Stimulated activated CD8-positive, alpha-beta memory T cell treated with anti-CD3 and anti-CD28 coated beads, Interleukin-15, amount 100 ng/mL, for 1 hour (primary cell): Measurements from ENCODE around the gene CLCN1.
A peak's percentile ranks its signal among the peaks of the same experiment; 100 is the strongest.
"Not testable (repeated sequence)": the region's sequence is repeated elsewhere in the genome, so short reads cannot be mapped to it uniquely, and the experiment has no call there.

Experiments
- DNase-seq: peaks from one replicate; pipeline ENCODE4 v3.0.0-alpha.2; 2020; ENCODE audit warnings: low read depth

CLCN1 gene

DNA sequence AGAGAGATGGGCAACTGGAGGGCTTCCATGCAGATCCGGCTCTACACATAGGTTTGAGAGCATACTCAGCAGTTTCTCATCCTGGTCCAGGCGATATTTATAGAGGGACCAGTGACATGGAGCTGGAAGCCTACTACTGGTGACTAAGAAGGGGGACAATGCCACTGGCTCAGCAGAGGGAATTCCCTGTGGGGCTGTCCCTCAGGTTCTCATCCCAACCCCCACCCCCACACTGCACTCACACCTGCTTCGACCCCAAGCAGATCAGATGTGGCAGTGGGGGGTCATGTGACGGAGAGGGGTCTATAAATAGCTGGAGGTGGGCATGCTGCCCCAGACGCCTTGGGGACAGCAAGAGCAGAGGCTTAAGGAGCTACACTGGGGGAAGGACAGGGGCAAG lies at the start of gene CLCN1:
CLCN1 (plus strand) TSS at position 336 of the 400 bp plus-strand sequence. CDS start 102 bp downstream, outside the sequence.
- DNase-seq: no peak

DNA sequence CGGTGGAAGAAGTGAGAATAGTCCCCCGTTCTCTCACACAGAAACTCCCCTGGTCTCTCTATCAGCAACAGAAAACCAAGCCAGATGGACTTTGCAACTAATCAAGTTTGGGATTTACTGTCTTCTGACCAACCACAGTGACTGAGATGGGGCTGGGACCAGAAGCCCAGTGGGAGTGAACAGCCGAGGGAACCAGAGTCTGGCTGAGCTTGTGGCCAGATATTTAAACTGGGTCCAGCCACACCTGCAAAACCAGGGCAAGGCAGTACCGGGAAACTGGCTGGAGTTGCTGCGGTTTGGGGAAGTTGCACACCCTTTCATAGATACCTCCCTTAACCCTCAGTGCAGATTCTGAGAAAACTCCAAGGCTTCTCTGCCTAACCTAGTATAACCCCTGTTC lies 46.7 kb upstream of the CLCN1 start:
- no peak for DNase-seq

GRCh38 chr7:143271240-143271639 lies 44.7 kb upstream of the CLCN1 start:
- no peak for DNase-seq

- DNase-seq: no peak
Observed at GRCh38 chr7:143272871-143273270, 43.0 kb upstream of the CLCN1 start.

DNA sequence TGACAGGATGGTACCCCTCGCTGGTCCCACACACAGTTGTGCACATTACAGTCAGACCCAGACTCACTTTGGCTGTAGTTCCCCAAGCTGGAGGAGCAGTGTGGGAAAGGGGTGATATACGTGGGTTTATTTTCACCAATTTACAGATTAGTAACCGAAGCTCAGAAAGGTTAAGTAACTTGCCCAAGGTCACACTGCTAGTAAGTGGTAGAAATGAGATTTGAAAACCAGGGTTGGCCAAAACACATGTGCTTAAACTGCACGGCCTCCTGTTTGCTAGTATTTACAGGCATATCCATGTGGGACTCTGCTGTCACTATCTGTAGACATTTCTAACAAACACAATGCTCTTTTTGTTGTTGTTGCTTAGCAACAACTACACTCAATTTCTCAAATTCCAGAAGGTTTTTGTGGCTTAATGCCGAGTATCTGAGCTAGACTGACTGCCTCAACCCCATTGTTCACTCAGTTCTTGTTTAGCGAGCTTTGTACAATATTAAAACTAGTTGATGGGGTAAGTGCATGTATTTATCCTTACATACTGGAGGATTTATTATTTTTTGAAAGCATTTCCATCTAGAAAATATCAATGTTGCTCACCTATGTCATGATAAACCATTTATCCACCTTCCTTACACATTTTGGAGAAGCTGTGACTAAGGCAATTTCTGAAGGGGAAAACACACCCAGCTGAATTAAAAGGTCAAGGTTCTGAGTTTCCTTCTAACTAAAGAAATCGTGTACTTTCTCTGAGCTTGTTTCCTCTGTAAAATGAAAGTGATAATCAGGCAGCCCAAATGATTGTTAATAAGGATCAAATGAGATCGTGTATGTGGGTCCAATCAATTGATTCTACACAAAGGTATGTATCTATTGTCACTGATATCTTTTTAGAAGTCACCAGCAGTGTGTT lies 36.5 kb upstream of the CLCN1 start:
- DNase-seq: no peak

DNA sequence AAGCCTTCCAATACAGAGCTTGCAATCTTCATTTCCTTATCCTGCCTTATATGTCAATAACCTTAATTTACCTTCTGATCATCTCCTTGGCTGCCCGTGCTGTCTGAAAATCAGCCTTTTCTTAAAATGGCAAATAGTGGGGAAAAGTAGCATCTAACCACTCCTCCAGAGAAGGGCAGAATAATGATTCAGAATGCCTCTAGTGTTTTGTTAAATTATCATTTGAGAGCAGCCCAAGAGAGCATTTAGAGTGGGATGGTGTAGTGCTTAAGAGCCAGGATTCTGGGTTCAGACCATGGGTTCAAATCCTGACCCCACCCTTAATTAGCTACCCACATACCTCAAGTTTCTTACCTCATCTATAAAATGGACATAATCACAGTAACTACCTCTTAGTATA lies 35.8 kb upstream of the CLCN1 start:
- no peak for DNase-seq

DNA sequence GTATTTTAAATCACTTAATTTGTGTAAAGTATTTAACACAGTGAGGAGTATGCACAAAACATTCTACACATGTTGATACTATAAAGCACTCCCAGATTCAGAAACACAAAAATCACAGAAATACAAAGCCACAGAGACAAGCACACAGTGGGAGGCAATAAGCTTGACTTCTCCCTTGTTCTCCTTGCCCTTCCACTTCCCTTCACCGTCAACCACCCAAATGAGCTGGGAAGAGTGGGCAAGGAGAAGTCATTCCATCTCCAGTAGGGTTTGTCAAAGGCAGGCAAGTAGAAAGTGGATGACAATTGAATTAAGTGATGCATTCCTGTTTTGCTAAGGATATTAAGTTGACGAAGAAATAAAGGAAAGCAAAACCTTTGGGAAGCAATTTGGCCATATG lies 35.3 kb upstream of the CLCN1 start:
- no peak for DNase-seq

GRCh38 chr7:143281529-143281928 lies 34.4 kb upstream of the CLCN1 start:
- DNase-seq: no peak

- DNase-seq: no peak
Observed at GRCh38 chr7:143282124-143282523, 33.8 kb upstream of the CLCN1 start.

DNA sequence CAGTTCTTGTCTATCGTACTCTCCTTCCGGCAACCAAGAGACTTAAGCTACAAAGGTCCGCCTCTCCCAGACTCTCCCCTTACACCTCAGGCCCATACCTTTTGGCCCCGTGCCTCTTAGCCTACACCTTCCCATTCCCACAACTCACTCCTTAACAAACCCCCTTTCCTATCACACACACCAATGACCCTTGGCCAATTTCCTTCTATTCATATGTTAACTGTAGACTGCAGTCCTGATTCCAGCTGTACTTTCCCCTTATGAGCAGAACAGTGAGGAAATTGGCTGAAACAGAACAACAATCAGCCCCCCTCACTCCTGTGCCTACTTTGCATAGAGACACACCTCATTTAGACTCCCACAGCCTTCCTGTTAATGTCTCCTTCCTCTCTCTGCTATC lies 32.5 kb upstream of the CLCN1 start:
- no peak for DNase-seq

DNA sequence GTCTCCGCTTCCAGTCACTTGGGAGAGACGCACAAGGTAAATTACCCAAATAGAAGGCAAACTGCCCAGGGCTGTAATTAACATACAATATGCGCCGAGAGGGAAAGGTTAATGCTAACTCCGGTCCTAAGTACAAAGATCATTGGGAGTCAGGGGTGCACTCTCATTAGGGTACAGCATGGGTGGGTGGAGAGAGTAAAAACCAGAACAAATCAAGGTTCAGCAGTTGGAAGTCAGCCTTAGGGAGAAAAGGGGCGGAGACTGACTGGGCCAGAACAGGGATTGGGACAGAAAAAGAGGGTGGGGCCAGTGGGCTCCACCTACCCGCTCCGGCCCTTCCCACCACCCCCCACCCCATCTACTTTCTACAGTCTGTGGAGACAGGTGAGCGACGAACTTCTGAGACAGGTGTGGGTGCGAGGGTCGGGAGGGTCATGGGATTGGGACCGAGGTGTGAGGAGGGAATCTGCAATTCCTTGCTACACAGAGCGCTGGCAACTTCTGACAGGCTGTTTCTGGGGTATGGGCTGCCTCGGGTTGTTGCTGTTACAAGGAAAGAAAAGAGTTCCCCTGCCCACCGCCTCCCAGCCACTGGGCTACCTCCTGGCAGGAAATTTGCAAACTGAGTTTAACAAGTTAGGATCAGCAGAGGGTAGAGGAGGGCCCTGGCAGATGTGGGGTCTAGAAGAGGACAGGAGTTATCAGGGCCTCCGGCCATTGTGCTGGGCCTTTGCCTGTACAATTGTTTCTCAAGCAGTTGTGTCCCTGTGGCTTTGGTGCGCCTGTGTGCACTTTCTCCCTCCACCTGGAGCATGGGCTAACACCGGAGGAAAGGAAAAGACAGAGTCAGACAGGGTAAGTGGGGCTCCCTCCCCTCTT lies 31.1 kb upstream of the CLCN1 start, which contains the start of gene TMEM139:
TMEM139 (plus strand) TSS at position 368 of the 879 bp plus-strand sequence. CDS start 1,000 bp downstream, outside the sequence.
- DNase-seq: no peak

DNA sequence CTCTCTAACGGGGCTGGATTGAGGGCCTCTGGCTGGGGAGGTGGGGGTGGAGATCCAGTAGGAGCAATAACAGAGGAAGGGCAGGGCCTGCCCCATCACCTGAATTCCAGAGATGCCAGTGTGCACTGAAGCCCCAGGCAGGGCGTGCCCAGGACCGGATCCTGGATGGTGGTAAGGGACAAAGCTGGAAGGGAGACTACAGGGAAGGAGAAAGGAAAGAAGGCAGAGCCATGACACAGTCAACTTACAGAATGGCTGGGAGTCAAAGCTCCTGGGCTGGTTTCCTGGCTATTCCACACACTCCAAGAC lies 30.5 kb upstream of the CLCN1 start:
- DNase-seq: no peak

DNA sequence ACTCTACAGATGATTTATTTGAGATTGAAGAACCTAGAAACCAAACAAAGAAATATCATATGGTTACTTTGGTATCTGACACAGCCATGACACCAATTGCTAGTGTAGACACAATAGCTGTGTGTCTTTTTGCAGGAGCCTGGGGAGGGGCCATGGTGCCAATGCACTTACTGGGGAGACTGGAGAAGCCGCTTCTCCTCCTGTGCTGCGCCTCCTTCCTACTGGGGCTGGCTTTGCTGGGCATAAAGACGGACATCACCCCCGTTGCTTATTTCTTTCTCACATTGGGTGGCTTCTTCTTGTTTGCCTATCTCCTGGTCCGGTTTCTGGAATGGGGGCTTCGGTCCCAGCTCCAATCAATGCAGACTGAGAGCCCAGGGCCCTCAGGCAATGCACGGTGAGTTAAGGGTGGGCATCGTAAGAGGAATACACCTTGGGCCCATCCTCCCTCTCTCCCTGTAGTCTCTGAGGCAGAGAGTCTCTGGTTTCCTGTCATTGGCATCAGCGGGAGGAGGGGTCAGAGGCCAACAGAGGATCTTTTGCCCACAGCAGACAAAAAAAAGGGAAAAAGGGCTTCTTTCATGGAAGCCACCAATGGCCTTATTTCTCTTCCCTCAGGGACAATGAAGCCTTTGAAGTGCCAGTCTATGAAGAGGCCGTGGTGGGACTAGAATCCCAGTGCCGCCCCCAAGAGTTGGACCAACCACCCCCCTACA lies 29.9 kb upstream of the CLCN1 start:
- DNase-seq: no peak

- DNase-seq: no peak
Observed at GRCh38 chr7:143286522-143286890, 29.4 kb upstream of the CLCN1 start.

GRCh38 chr7:143287339-143287934 lies 28.5 kb upstream of the CLCN1 start:
- no peak for DNase-seq

GRCh38 chr7:143287935-143288826 lies 27.7 kb upstream of the CLCN1 start, which contains the start of gene CASP2:
TSS of gene CASP2 (plus strand) at chr7:143288351. CDS start at chr7:143288456, 105 bp downstream.
- peak; percentile 96 for DNase-seq

GRCh38 chr7:143288836-143289235 lies 27.1 kb upstream of the CLCN1 start:
- DNase-seq: no peak

- no peak for DNase-seq
Observed at GRCh38 chr7:143289421-143289820, 26.5 kb upstream of the CLCN1 start.

DNA sequence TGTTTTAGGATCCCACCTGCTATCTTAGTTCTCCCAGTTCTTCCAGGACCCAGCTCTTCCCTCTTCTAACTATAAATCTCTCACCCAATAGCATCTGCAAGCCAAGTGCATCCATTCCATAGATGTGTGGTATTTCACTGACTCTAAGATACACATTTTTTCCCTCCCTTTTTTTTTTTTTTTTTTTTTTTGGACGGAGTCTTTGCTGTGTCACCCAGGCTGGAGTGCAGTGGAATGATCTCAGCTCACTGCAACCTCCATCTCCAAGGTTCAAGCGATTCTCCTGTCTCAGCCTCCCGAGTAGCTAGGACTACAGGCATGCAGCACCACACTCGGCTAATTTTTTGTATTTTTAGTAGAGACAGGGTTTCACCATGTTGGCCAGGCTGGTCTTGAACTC lies 26.0 kb upstream of the CLCN1 start:
- DNase-seq: not testable (repeated sequence)

DNA sequence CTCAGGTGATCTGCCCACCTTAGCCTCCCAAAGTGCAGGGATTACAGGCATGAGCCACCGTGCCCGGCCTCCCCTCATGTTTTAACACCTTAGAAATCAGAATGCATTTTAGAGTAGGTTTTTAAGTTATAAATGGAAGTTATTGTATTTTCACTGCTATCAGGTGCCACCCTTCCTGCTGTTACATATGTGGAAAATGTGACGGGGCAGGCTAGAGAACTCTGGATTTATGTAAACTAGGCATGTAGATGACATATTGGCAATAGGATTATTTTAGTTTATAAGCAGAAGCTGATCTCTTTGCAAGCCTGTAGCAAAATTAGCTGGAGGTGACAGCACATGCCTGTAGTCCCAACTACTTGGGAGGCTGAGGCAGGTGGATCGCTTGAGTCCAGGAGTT lies 25.6 kb upstream of the CLCN1 start:
- DNase-seq: no peak

- DNase-seq: no peak
Observed at GRCh38 chr7:143292876-143293275, 23.0 kb upstream of the CLCN1 start.
